K562 (cell line): ENCODE results near the gene PI4KA. TPM values are rescaled to one million over a fixed set of nuclear protein-coding genes. Genes with fewer than 3 reads are reported as not detected.

ENCODE experiments used
- ATAC-seq: fragments of 200-7000 bp; cut with Tn5 transposase; 3 replicates; pipeline ENCODE4 v1.9.1; 2020; ENCODE audit warnings: moderate library complexity
- BruUV-seq: library from RNA; stranded (reverse); fragments of 400-500 nt; replicated peaks from 2 replicates; lab custom pipeline; 2021; lab: Mats Ljungman, UMichigan
- CTCF ChIA-PET: fragments of 300-600 bp; formaldehyde crosslinking; extraction: SDS; loops from one replicate; lab custom pipeline; 2021; ENCODE audit warnings: low intra/inter-chr PET ratio; lab: Yijun Ruan, JAX
- POLR2A ChIA-PET: fragments of 300-600, 350-650 bp; sonication (Branson Sonifier 250); formaldehyde crosslinking; extraction: SDS; loops from one replicate; lab custom pipeline; 2021; ENCODE audit warnings: antibody characterized with exemption, inconsistent platforms; lab: Yijun Ruan, JAX
- DNase-seq, 4 experiments: peaks; one replicate each; pipeline versions ENCODE4 v3.0.0 to v3.0.0-alpha.2; 2011 to 2018; ENCODE audit warnings: low spot score in 3 of 4, mixed read lengths in 3 of 4; ENCODE audit errors: extremely low read depth in 1 of 4
- FAIRE-seq: peaks from 2 replicates; lab custom pipeline; 2011; peaks lifted over from hg19 to GRCh38; lab: Jason Lieb, UNC
- H2AFZ ChIP-seq: 2 replicates; pipeline ENCODE4 v1.6.0; 2011; ENCODE audit warnings: low read depth, low read length, control low read depth, inconsistent platforms
- H3K27ac ChIP-seq: fragments of 200-600 bp; 3 replicates; pipeline ENCODE4 v1.8.0; 2011; ENCODE audit warnings: low read depth, mild to moderate bottlenecking, control low read depth, inconsistent platforms, low read length, moderate library complexity, mixed read lengths; ENCODE audit errors: extremely low read depth
- H3K27me3 ChIP-seq, 2 experiments: fragments of 300-600 bp in 1 of 2; 2 replicates in 1 of 2; 3 replicates in 1 of 2; pipeline versions ENCODE4 v1.6.0 to v1.8.0; 2011; ENCODE audit warnings: inconsistent platforms in 2 of 2, low read length in 2 of 2, mild to moderate bottlenecking in 1 of 2, mixed read lengths in 1 of 2, moderate library complexity in 1 of 2; ENCODE audit not compliant: control insufficient read depth in 2 of 2, insufficient read depth in 2 of 2
- H3K36me3 ChIP-seq: fragments of 300-600 bp; 3 replicates; pipeline ENCODE4 v1.8.0; 2011; ENCODE audit warnings: mild to moderate bottlenecking, low read length, inconsistent platforms; ENCODE audit not compliant: control insufficient read depth, insufficient read depth
- H3K4me1 ChIP-seq, 2 experiments: fragments of 200-600 bp in 1 of 2; replicated peaks in 1 of 2; 2 replicates in 1 of 2; 3 replicates in 1 of 2; pipeline versions ENCODE4 v1.5.1 to v1.8.0; 2011; ENCODE audit warnings: inconsistent platforms in 2 of 2, low read length in 2 of 2, mild to moderate bottlenecking in 1 of 2, mixed read lengths in 1 of 2, moderate library complexity in 1 of 2; ENCODE audit not compliant: control insufficient read depth in 2 of 2, insufficient read depth in 2 of 2
- H3K4me2 ChIP-seq: 2 replicates; pipeline ENCODE4 v1.6.1; 2011; ENCODE audit warnings: low read length, control low read depth, inconsistent platforms, mixed read lengths; ENCODE audit not compliant: insufficient read depth
- H3K4me3 ChIP-seq: fragments of 200-600 bp; sonication (generic), shearing (Covaris generic); 2 replicates; pipeline ENCODE4 v1.5.1; 2016; ENCODE audit warnings: control low read depth, inconsistent platforms
- H3K79me2 ChIP-seq: fragments of 200-600 bp; 3 replicates; pipeline ENCODE4 v1.8.0; 2011; ENCODE audit warnings: low read length, inconsistent platforms; ENCODE audit not compliant: control insufficient read depth, insufficient read depth
- H3K9ac ChIP-seq, 2 experiments: 2 replicates each; pipeline versions ENCODE4 v1.6.0 to v1.6.1; 2011; ENCODE audit warnings: low read depth in 2 of 2, low read length in 2 of 2, control low read depth in 1 of 2, inconsistent platforms in 1 of 2, mild to moderate bottlenecking in 1 of 2, mixed read lengths in 1 of 2; ENCODE audit not compliant: insufficient read depth in 1 of 2
- H3K9me1 ChIP-seq: one replicate; pipeline ENCODE4 v1.6.0; 2011; ENCODE audit warnings: inconsistent platforms, mild to moderate bottlenecking, low read length, moderate library complexity; ENCODE audit not compliant: control insufficient read depth, insufficient read depth
- H3K9me3 ChIP-seq: replicated peaks from 2 replicates; pipeline ENCODE4 v1.5.1; 2011; ENCODE audit warnings: low read depth, low read length, inconsistent platforms; ENCODE audit not compliant: control insufficient read depth, insufficient read depth
- H4K20me1 ChIP-seq: replicated peaks from 2 replicates; pipeline ENCODE4 v1.6.1; 2011; ENCODE audit warnings: low read length, inconsistent platforms, mixed read lengths; ENCODE audit not compliant: control insufficient read depth, insufficient read depth
- BRF1 ChIP-seq: IDR thresholded peaks from 3 replicates; pipeline ENCODE4 v1.6.1; 2011; ENCODE audit warnings: borderline replicate concordance, mild to moderate bottlenecking; ENCODE audit not compliant: insufficient read length; ENCODE audit errors: extremely low read depth
- CBX2 ChIP-seq: fragments of 200-600 bp; sonication (generic); IDR thresholded peaks from one replicate; pipeline ENCODE4 v1.6.1; 2012; ENCODE audit warnings: mild to moderate bottlenecking, low read length, inconsistent platforms; ENCODE audit not compliant: insufficient read depth, poor library complexity, severe bottlenecking
- CHCHD3 ChIP-seq: fragments of 250-450 bp; sonication (Bioruptor Pico); IDR thresholded peaks from 2 replicates; pipeline ENCODE4 v2.1.2; 2022; ENCODE audit warnings: mild to moderate bottlenecking
- ETS1 ChIP-seq: conservative IDR thresholded peaks from 2 replicates; pipeline ENCODE4 v1.6.1; 2011; ENCODE audit warnings: low read depth, mild to moderate bottlenecking, low read length; ENCODE audit not compliant: control insufficient read depth
- GATAD2B ChIP-seq: fragments of 450-650 bp; IDR thresholded peaks from 2 replicates; pipeline ENCODE4 v1.6.1; 2017; ENCODE audit warnings: mild to moderate bottlenecking, borderline replicate concordance
- KDM2B ChIP-seq: fragments of 250-450 bp; sonication (Bioruptor Pico); IDR thresholded peaks from 2 replicates; pipeline ENCODE4 v1.8.0; 2021; ENCODE audit warnings: mild to moderate bottlenecking, moderate library complexity
- RHOXF2B ChIP-seq: fragments of 250-450 bp; sonication (Bioruptor Pico); conservative IDR thresholded peaks from 2 replicates; pipeline ENCODE4 v1.5.1; 2021
- ZFP1 ChIP-seq: fragments of 450-650 bp; formaldehyde crosslinking; IDR thresholded peaks from 2 replicates; pipeline ENCODE4 v1.4.0; 2020; ENCODE audit warnings: mild to moderate bottlenecking, mixed read lengths
- ZNF134 ChIP-seq: fragments of 250-450 bp; sonication (Bioruptor Pico); conservative IDR thresholded peaks from 2 replicates; pipeline ENCODE4 v1.4.0; 2020
- ZNF512 ChIP-seq: IDR thresholded peaks from 2 replicates; pipeline ENCODE4 v1.6.1; 2016; ENCODE audit warnings: missing genetic modification characterization, missing compliant biosample characterization
- WGBS: fragments of 100-300 bp; shearing (Covaris generic); methylation state at CpG from one replicate; pipeline ENCODE4 v1.1.6; 2016; ENCODE audit warnings: low coverage, mixed read lengths; ENCODE audit not compliant: insufficient coverage; ENCODE audit errors: missing lambda C conversion rate; 5-methylcytosine and 5-hydroxymethylcytosine counted together
- in situ Hi-C: fragments of 300-500 bp; cut with MboI; formaldehyde crosslinking; loops from 4 replicates; pipeline ENCODE4 v1.15.0; 2018; ENCODE audit warnings: inconsistent platforms, mixed read lengths
- intact Hi-C: fragments of 100-400 bp; cut with micrococcal nuclease; formaldehyde crosslinking; loops from 2 replicates; pipeline ENCODE4 v1.14.2; 2022
- polyA plus RNA-seq, 8 experiments: library from polyadenylated mRNA; depleted of rRNA in 4 of 8; stranded (reverse) in 5 of 8; unstranded in 3 of 8; fragments of >200 nt; fragmentation: Nextera tagmentation in 2 of 8; fragmentation: Illumina TruSeq in 1 of 8; extraction: Ambion mirVana in 2 of 8; extraction: Trizol in 1 of 8; gene quantifications; 2 replicates each; pipeline versions ENCODE4 v1.2.1 to v1.2.3, GENCODE V29; 2011 to 2014; ENCODE audit warnings: inconsistent platforms in 1 of 8, missing spikeins in 1 of 8
- total RNA-seq, 7 experiments: library from RNA; depleted of rRNA in 6 of 7; stranded (reverse); fragments of >200 nt in 6 of 7; fragmentation: Illumina TruSeq in 2 of 7; extraction: Trizol in 2 of 7; gene quantifications; 2 replicates each; pipeline versions ENCODE4 v1.2.1 to v1.2.3, GENCODE V29; 2011 to 2021; ENCODE audit warnings: low replicate concordance in 1 of 7
- TF ChIP-seq, protein P1 (sequence below): fragments of 450-650 bp; formaldehyde crosslinking; conservative IDR thresholded peaks from 2 replicates; pipeline ENCODE4 v1.4.0; 2022; ENCODE audit warnings: mild to moderate bottlenecking, missing genetic modification characterization
- TF ChIP-seq, protein P2 (sequence below): fragments of 450-650 bp; IDR thresholded peaks from 2 replicates; pipeline ENCODE4 v1.7.0; 2016; ENCODE audit warnings: borderline replicate concordance

Gene PI4KA
- total and polyA plus RNA-seq, 9 of the 15 experiments (the other 6 are each of a cell fraction or from before 2014, with no cell fraction given): 7.3 to 187 (median 84.7) TPM

DNA sequence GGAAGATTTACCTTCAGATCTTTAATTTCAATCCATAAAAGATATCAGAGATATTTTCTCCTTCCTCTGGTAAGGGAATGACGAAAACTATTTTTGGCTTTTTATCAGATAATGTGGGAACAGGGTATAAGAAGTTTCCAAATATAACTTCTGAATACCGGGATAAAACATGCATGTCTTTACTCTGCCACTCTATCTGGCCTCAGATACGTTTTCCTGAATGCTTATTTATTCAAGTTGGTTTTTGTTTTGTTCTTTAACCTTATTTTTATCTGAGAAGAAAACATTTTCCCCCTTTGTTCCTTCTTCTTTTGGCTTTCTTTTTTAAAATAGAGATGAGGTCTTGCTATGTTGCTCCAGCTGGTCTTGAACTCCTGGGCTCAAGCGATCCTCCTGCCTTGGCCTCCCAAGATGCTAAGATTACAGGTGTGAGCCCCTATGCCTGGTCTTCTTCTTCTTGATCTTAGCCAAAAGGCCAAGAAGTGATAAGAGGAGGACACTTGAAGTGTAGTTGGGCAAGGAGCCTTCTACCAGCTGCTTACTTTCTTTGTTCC is 83.2 kb downstream of the PI4KA start:
- Histone ChIP-seq H2AFZ (no peak overlapping the region), H3K27ac (no peak overlapping the region), H3K27me3 (no peaks in the 10 kb centered on the region), H3K36me3 (peaks cover 14% of the 10 kb centered on the region; the same call in 2 of the 3 replicates), H3K4me1 (peaks cover 21 to 23% of the 10 kb centered on the region in 2 experiments), H3K9me1 (peaks cover 8% of the 10 kb centered on the region), H3K79me2 (no peaks in the 10 kb centered on the region), H3K4me3 (no peak overlapping the region), H3K9me3 (no peaks in the 10 kb centered on the region), H3K9ac (no peak overlapping the region), H3K4me2 (no peak overlapping the region), H4K20me1 (peaks cover 54% of the 10 kb centered on the region)
- BruUV-seq: no TSS peak
- intact Hi-C loops: loop anchor here (5.0 kb wide), 2 partner anchors 187 to 207 kb away; partner anchors contain the start of gene LZTR1
- CTCF ChIA-PET: interaction anchor here (0.7 kb wide), 2 partner anchors 118 to 188 kb away, joined by 3 to 7 read pairs; no protein-coding TSS in a partner anchor
- no peak for FAIRE-seq
- POLR2A ChIA-PET: interaction anchor here (0.8 to 1.7 kb wide), 2 partner anchors 9 to 11 kb away, joined by 3 to 5 read pairs; no protein-coding TSS in a partner anchor
- no peak for ATAC-seq
- in situ Hi-C loops: loop anchor here (25.0 kb wide), 2 partner anchors 362 to 1938 kb away; no protein-coding TSS in a partner anchor
- WGBS: 69% methylated on average over 4 of the region's 4 CpGs
- no peak for DNase-seq
- no peak for TF ChIP-seq KDM2B
- TF ChIP-seq RHOXF2B (CRISPR knock-in tag): no peak
- TF ChIP-seq GATAD2B: no peak
- peak; percentile 70 for TF ChIP-seq ZNF512 (tag)
- TF ChIP-seq, protein P1, sequence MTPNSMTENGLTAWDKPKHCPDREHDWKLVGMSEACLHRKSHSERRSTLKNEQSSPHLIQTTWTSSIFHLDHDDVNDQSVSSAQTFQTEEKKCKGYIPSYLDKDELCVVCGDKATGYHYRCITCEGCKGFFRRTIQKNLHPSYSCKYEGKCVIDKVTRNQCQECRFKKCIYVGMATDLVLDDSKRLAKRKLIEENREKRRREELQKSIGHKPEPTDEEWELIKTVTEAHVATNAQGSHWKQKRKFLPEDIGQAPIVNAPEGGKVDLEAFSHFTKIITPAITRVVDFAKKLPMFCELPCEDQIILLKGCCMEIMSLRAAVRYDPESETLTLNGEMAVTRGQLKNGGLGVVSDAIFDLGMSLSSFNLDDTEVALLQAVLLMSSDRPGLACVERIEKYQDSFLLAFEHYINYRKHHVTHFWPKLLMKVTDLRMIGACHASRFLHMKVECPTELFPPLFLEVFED: peak; percentile 67; the same call in 1 of the 2 replicates
- peak; percentile 26; the same call in 1 of the 2 replicates for TF ChIP-seq ZNF134 (CRISPR knock-in tag)
- TF ChIP-seq, protein P2, sequence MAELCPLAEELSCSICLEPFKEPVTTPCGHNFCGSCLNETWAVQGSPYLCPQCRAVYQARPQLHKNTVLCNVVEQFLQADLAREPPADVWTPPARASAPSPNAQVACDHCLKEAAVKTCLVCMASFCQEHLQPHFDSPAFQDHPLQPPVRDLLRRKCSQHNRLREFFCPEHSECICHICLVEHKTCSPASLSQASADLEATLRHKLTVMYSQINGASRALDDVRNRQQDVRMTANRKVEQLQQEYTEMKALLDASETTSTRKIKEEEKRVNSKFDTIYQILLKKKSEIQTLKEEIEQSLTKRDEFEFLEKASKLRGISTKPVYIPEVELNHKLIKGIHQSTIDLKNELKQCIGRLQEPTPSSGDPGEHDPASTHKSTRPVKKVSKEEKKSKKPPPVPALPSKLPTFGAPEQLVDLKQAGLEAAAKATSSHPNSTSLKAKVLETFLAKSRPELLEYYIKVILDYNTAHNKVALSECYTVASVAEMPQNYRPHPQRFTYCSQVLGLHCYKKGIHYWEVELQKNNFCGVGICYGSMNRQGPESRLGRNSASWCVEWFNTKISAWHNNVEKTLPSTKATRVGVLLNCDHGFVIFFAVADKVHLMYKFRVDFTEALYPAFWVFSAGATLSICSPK: no peak
- no peak for TF ChIP-seq CHCHD3 (CRISPR knock-in tag)
- no peak for TF ChIP-seq CBX2
- TF ChIP-seq BRF1: no peak
- TF ChIP-seq ETS1: no peak
- TF ChIP-seq ZFP1 (CRISPR knock-in tag): 0 out of 2 replicates have a peak, but pooled peaks have one; percentile 42
